ENCODE measurements around the gene SCGB1D4. TPM values are rescaled to one million over a fixed set of nuclear protein-coding genes. Genes with fewer than 3 reads are reported as not detected.

Gene SCGB1D4
- total and polyA plus RNA-seq, 2 donors (not counting 3 experiments of a cell fraction or from before 2014, with no cell fraction given): not detected

- Histone ChIP-seq H3K9ac (replicated peaks; ENCODE audit: extremely low read depth, insufficient read depth, low read length) (no peak overlapping the region), H2AFZ (ENCODE audit: low read depth, low read length) (no peak overlapping the region), H3K27me3 (ENCODE audit: control insufficient read depth in 2 of 2, insufficient read depth in 2 of 2, low read length in 2 of 2) (peaks cover 0 to 5% of the 10 kb centered on the region in 2 experiments), H3K27ac (ENCODE audit: insufficient read depth, low read depth, low read length) (no peak overlapping the region), H3K36me3 (ENCODE audit: control insufficient read depth in 2 of 2, extremely low read depth in 1 of 2, insufficient read depth in 2 of 2, low read length in 2 of 2) (no peaks in the 10 kb centered on the region), H3K4me3 (replicated peaks in 1 of 3; ENCODE audit: insufficient read depth in 1 of 3, low read depth in 1 of 3, low read length in 3 of 3) (no peak overlapping the region), H3K4me2 (ENCODE audit: insufficient read depth, low read length) (no peak overlapping the region), H3K4me1 (ENCODE audit: control insufficient read depth, extremely low read depth, insufficient read depth, low read length) (no peaks in the 10 kb centered on the region), H3K9me3 (replicated peaks; ENCODE audit: control insufficient read depth, insufficient read depth, low read length) (no peaks in the 10 kb centered on the region), H4K20me1 (replicated peaks; ENCODE audit: control insufficient read depth, extremely low read depth, insufficient read depth, low read length) (no peaks in the 10 kb centered on the region), H3K9me1 (replicated peaks; ENCODE audit: control insufficient read depth, extremely low read depth, insufficient read depth, low read length) (no peaks in the 10 kb centered on the region), H3K79me2 (ENCODE audit: control insufficient read depth, insufficient read depth, low read length) (no peaks in the 10 kb centered on the region)
- DNase-seq (ENCODE audit: low read depth, low spot score): peak; percentile 45
- TF ChIP-seq CTCF (IDR thresholded peaks at IDR 0.05; ENCODE audit: extremely low read depth in 1 of 2, insufficient read depth in 1 of 2, low read depth in 1 of 2, low read length in 2 of 2): peak; percentile 79 to 82
- no peak for TF ChIP-seq JUN (IDR thresholded peaks at IDR 0.05; ENCODE audit: borderline replicate concordance, insufficient read depth, insufficient read length, low read depth)
- no peak for TF ChIP-seq POLR2AphosphoS5 (IDR thresholded peaks at IDR 0.05; ENCODE audit: insufficient read depth, low read depth, low read length)
- ChIA-PET POLR2A (no interaction called here), CTCF (interaction anchor here (1.0 kb wide), 2 partner anchors 15 to 108 kb away, joined by 4 to 6 read pairs; no protein-coding TSS in a partner anchor)
- dilution Hi-C loops (cut with MboI; ENCODE audit: extremely low pct_ligation_motif_present, low sequenced_read_pairs): no loop called here
- intact Hi-C loops (cut with micrococcal nuclease): loop anchor here (1.0 kb wide), 3 partner anchors 80 to 154 kb away; no protein-coding TSS in a partner anchor
- no TSS peak for BruUV-seq (replicated peaks)
- peak; percentile 52 for FAIRE-seq
These were observed 26.1 kb upstream of the SCGB1D4 start for GRCh38 chr11:62324731-62325556.

DNA sequence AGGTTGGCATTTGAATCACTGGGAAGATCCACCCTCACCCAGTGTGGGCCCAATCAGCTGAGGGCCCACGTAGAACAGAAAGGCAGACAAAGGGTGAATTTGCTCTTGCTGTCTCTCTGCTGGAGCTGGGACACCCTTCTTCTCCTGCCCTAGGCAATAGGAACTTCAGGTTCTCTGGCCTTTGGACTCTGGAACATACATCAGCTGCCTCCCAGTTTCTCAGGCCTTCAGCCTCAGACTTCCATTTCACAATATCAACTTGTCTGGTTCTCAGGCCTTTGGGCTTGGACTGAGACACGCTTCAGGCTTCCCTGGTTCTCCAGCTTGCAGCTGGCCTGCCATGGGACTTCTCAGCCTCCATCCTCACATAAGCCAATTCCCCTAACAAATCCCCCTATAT is 23.6 kb upstream of the SCGB1D4 start:
- no TSS peak for BruUV-seq (replicated peaks)
- dilution Hi-C loops (cut with MboI; ENCODE audit: extremely low pct_ligation_motif_present, low sequenced_read_pairs): no loop called here

More for the DNA sequence above, 23.6 kb upstream of the SCGB1D4 start:
- Histone ChIP-seq H3K36me3 (ENCODE audit: control insufficient read depth in 2 of 2, extremely low read depth in 1 of 2, insufficient read depth in 2 of 2, low read length in 2 of 2) (no peaks in the 10 kb centered on the region), H3K79me2 (ENCODE audit: control insufficient read depth, insufficient read depth, low read length) (no peaks in the 10 kb centered on the region), H4K20me1 (replicated peaks; ENCODE audit: control insufficient read depth, extremely low read depth, insufficient read depth, low read length) (no peaks in the 10 kb centered on the region), H3K9me1 (replicated peaks; ENCODE audit: control insufficient read depth, extremely low read depth, insufficient read depth, low read length) (no peaks in the 10 kb centered on the region), H2AFZ (ENCODE audit: low read depth, low read length) (no peak overlapping the region), H3K9ac (replicated peaks; ENCODE audit: extremely low read depth, insufficient read depth, low read length) (no peak overlapping the region), H3K27ac (ENCODE audit: insufficient read depth, low read depth, low read length) (no peak overlapping the region), H3K27me3 (ENCODE audit: control insufficient read depth in 2 of 2, insufficient read depth in 2 of 2, low read length in 2 of 2) (peaks cover 0 to 1% of the 10 kb centered on the region in 2 experiments), H3K4me2 (ENCODE audit: insufficient read depth, low read length) (no peak overlapping the region), H3K4me3 (replicated peaks in 1 of 3; ENCODE audit: insufficient read depth in 1 of 3, low read depth in 1 of 3, low read length in 3 of 3) (no peak overlapping the region), H3K4me1 (ENCODE audit: control insufficient read depth, extremely low read depth, insufficient read depth, low read length) (no peaks in the 10 kb centered on the region), H3K9me3 (replicated peaks; ENCODE audit: control insufficient read depth, insufficient read depth, low read length) (no peaks in the 10 kb centered on the region)
- DNase-seq (ENCODE audit: low read depth, low spot score) (no peak), FAIRE-seq (no peak)
- ChIA-PET CTCF (interaction anchor here (1.2 to 2.0 kb wide), 6 partner anchors 10 to 106 kb away, joined by 3 to 12 read pairs (median 6); no protein-coding TSS in a partner anchor), POLR2A (no interaction called here)
- intact Hi-C loops (cut with micrococcal nuclease): no loop called here
- TF ChIP-seq CTCF (IDR thresholded peaks at IDR 0.05; ENCODE audit: extremely low read depth in 1 of 2, insufficient read depth in 1 of 2, low read depth in 1 of 2, low read length in 2 of 2) (no peak), GATA2 (IDR thresholded peaks at IDR 0.05; ENCODE audit: insufficient read depth, insufficient read length, low read depth, low read length) (no peak), JUN (IDR thresholded peaks at IDR 0.05; ENCODE audit: borderline replicate concordance, insufficient read depth, insufficient read length, low read depth) (no peak), MYC (IDR thresholded peaks at IDR 0.05; ENCODE audit: low read depth, low read length) (no peak), FOS (IDR thresholded peaks at IDR 0.05; ENCODE audit: borderline replicate concordance, insufficient read depth, low read length) (no peak), POLR2AphosphoS5 (IDR thresholded peaks at IDR 0.05; ENCODE audit: insufficient read depth, low read depth, low read length) (no peak), POLR2A (IDR thresholded peaks at IDR 0.05; ENCODE audit: low read depth, low read length) (no peak), EZH2 (IDR thresholded peaks at IDR 0.05; ENCODE audit: borderline replicate concordance, low read depth, low read length, severe bottlenecking) (no peak)
- TF ChIP-seq, protein P1, sequence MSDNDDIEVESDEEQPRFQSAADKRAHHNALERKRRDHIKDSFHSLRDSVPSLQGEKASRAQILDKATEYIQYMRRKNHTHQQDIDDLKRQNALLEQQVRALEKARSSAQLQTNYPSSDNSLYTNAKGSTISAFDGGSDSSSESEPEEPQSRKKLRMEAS (IDR thresholded peaks at IDR 0.05; ENCODE audit: insufficient read depth, insufficient read length): no peak

All from endothelial cell of umbilical vein (primary cell).